GM12872 (cell line): ENCODE results near the gene RNF151.

ENCODE experiments used
- TF ChIP-seq, protein P1 (sequence below): IDR thresholded peaks from 3 replicates; pipeline ENCODE4 v1.5.1; 2011; ENCODE audit warnings: low read depth, mild to moderate bottlenecking, low read length, moderate library complexity; ENCODE audit not compliant: insufficient read depth

RNF151 gene, protein sequence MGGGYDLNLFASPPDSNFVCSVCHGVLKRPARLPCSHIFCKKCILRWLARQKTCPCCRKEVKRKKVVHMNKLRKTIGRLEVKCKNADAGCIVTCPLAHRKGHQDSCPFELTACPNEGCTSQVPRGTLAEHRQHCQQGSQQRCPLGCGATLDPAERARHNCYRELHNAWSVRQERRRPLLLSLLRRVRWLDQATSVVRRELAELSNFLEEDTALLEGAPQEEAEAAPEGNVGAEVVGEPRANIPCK

DNA sequence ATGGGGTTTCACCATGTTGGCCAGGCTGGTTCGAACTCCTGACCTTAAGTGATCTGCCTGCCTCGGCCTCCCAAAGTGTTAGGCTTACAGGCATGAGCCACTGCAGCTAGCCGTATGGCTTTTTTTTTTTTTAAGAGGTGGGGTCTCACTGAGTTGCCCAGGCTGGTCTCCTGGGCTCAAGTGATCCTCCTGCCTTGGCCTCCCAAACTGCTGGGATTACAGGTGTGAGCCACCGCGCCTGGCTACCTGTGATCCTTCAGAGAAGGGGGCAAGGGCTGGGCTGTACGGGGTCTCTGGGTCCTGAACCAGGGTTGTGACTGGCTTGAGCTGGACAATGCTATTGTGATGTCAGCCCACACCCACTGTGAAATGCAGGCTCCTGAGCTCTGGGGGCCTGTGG is at the start of gene RNF151:
TSS of gene RNF151 (plus strand) at position 397 of the 400 bp plus-strand sequence. CDS start 26 bp downstream, outside the sequence.
- TF ChIP-seq, protein P1, sequence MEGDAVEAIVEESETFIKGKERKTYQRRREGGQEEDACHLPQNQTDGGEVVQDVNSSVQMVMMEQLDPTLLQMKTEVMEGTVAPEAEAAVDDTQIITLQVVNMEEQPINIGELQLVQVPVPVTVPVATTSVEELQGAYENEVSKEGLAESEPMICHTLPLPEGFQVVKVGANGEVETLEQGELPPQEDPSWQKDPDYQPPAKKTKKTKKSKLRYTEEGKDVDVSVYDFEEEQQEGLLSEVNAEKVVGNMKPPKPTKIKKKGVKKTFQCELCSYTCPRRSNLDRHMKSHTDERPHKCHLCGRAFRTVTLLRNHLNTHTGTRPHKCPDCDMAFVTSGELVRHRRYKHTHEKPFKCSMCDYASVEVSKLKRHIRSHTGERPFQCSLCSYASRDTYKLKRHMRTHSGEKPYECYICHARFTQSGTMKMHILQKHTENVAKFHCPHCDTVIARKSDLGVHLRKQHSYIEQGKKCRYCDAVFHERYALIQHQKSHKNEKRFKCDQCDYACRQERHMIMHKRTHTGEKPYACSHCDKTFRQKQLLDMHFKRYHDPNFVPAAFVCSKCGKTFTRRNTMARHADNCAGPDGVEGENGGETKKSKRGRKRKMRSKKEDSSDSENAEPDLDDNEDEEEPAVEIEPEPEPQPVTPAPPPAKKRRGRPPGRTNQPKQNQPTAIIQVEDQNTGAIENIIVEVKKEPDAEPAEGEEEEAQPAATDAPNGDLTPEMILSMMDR, result no peak

DNA sequence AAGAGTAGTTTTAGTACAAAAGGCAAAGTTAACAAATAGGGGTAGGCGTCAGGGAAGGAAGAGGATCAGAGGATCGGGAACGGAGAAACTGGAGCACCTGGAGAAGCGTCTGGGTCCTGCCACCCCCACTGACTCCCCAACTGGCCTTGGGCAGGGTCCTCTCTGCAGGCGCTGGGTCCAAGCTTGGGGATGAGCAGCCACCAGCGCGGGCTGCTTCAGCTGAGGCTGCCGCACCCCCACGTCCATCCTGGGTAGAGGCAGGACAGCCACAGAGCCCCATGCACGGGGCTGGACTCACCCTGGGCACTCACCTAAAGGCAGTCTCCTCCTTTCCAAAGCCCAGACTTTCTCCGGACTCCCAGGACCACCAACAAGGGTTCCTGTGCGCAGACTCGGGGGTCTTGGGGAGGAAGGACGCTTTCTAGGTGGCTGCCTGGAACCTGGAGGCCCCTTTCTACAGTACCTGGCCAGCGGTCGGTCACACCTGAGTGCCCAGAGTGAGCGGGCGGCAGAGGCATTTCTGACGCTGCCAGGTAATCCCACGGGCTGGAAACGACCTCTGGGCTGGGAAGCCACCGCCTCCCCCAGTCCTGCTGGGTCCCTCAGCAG is 49.5 kb upstream of the RNF151 start:
- TF ChIP-seq, protein P1, result no peak

DNA sequence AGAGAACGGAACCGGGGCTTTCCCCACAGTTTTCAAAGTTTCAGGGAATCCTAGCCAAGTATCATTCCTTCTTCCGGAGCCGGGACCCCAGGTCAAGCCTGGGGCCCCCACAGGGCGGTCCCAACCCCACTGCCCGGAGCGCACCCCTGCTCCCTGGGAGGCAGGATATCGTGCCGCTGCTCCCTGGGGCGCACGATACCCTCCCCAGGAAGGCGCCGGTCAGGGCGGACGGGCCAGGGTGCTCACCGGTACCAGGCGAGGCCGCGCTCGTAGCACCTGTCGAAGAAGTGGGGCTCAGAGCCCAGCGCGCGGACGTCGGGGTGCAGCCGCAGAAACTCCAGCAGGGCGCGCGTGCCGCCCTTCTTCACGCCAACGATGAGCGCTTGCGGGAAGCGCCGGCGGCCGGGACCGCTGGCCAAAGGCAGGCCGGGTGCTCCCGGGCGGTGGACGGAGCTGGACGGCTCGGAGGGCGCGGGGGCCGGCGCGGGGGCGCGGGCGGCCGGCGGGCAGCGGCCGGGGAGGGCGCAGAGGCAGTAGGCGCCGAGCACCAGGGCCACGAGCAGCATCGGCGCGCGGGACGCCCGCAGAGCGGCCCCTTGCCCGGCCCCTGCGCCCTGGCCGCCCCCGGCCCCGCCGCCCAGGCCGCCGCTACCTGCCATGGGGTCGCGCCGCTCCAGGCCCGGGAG is 48.8 kb upstream of the RNF151 start:
- TF ChIP-seq, protein P1, result no peak

DNA sequence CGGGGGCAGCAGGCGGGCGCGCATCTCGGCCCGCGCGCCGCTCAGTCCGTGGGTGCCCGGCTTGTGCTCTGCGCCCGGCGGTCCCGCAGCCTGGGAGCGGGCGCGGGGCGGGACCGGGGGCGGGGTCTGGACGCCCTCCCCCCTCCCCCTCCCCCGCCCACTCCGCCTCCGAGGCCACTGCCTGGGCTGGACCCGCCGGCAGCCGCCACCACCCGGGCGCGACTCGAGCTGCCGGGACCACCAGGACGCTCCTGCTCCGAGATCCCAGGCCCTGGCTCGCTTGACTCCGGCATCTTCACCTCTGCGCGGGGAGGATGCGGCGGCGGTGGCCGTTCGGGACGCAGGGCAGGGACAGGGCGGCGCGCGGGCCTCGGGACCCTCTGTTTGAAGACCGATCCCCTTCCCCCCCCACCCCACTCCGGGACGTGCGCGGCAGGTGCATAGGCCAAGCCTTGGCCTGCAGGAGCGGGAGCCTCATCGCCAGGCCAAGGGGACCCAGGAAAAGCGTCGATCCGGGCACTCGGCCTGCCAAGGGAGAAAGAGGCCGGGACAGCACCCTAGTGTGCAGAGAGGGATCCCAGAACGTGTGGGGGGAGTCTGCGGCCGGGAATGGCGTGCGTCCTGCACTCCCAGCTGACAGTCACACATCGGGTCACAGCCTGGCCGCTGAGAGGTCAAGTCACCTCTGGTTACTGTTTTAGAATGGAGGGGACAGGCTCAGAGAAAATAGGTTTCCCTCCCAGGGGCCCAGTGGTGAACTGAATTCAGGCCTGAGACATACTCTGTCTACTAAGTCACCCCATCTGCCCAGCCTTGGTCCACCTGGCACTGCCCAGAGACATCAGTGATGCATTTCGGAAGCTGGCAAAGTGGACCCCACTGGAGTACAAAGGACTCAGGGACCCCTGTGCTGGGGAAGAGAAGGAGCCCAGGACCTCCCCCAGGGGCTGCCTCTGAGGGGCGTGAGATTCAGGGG is 48.0 kb upstream of the RNF151 start, which contains the start of gene HS3ST6:
TSS of gene HS3ST6 (minus strand) at position 65 of the 976 bp plus-strand sequence. CDS start 92 bp downstream, outside the sequence.
- TF ChIP-seq, protein P1, result no peak

DNA sequence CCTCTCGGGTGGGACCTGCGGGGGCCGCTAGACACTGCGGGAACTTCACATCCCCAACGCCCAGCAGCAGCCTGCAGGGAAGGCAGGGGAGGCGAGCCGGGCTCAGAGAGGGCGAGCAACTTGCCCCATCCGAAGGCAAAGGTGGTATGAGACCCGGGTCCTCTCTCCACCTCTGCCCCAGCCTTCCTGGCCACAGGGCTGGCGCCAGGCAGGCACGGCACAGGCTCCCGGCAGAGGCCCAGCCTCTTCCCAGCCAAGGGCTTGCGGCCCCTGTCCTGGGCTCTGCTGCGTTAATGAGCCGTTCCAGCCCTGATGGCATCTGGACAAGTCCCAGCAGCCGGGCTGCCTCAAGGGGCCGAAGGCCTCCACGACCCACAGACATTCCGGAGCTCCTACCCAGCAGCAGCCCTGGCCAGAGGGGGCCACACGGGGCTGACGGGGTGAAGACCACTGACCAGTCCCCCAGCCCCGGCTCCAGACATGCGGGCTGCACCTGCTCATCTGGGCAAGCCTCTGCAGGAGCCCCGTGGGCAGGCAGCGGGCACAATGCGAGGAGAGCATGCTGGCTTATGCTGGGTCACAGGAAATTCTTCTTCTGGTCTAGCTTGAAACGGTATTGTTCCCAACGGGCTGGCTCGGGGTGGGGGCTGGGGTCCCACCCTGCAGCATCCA is 47.2 kb upstream of the RNF151 start:
- TF ChIP-seq, protein P1, result no peak

DNA sequence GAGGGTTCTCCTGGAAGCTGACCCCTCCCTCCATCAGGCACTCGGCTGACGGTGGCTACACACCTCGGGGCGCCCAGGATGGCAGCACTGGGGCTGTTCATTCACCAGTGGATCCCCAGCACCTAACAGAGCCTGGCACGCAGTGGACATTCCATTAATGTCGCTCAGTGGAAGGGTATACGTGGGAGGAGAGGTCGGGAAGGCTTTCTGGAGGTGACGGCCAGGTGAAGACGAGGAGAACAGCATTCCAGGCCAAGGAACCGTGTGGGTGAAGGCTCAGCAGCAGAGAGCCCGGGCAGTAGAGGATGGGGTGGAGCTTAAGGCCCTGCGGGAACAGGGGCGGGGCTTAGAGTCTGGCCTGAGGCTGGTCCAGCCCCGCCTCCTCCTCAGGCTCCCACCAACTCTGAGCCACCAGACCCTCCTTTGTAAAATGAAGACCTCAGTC is 45.9 kb upstream of the RNF151 start:
- TF ChIP-seq, protein P1, result no peak
